AG04450 (cell line): ENCODE results near the gene ZNF804B. TPM values are rescaled to one million over a fixed set of nuclear protein-coding genes. Genes with fewer than 3 reads are reported as not detected.

ENCODE experiments used
- CTCF ChIA-PET: fragments of 300-600, 350-600 bp; formaldehyde crosslinking; extraction: SDS; loops from one replicate; lab custom pipeline; 2022; ENCODE audit warnings: antibody characterized with exemption, inconsistent platforms; lab: Charles Lee
- POLR2A ChIA-PET: fragments of 350-600 bp; formaldehyde crosslinking; extraction: SDS; loops from one replicate; lab custom pipeline; 2021; ENCODE audit warnings: antibody characterized with exemption, inconsistent platforms; lab: Yijun Ruan, JAX
- DNase-seq: peaks from one replicate; pipeline ENCODE4 v3.0.0-alpha.2; 2011; ENCODE audit warnings: low read depth, low spot score
- H3K27ac ChIP-seq: one replicate; pipeline ENCODE4 v1.5.1; 2012; ENCODE audit warnings: low read depth, low read length, control low read depth
- H3K27me3 ChIP-seq: one replicate; pipeline ENCODE4 v1.6.0; 2012; ENCODE audit warnings: low read length; ENCODE audit not compliant: control insufficient read depth, insufficient read depth
- H3K4me3 ChIP-seq: 2 replicates; pipeline ENCODE4 v1.5.1; 2011; ENCODE audit warnings: mild to moderate bottlenecking, low read depth, low read length, control low read depth
- H3K9me3 ChIP-seq: 2 replicates; pipeline ENCODE4 v1.5.1; 2012; ENCODE audit warnings: low read length; ENCODE audit not compliant: control insufficient read depth, insufficient read depth
- polyA plus RNA-seq: library from polyadenylated mRNA; depleted of rRNA; stranded (reverse); fragments of >200 nt; gene quantifications from 2 replicates; pipeline ENCODE4 v1.2.3, GENCODE V29; 2011
- TF ChIP-seq, protein P1 (sequence below): IDR thresholded peaks from 2 replicates; pipeline ENCODE4 v1.5.1; 2011; ENCODE audit warnings: low read depth, low read length, control low read depth, inconsistent platforms

ZNF804B gene
- polyA plus RNA-seq, 1 experiment, result not detected

- DNase-seq, result no peak
- no peak overlapping the region for H3K27ac ChIP-seq
- no peak overlapping the region for H3K4me3 ChIP-seq
- ChIA-PET POLR2A (no interaction called here), CTCF (no interaction called here)
- no peaks in the 10 kb centered on the region for H3K9me3 ChIP-seq
- TF ChIP-seq, protein P1, sequence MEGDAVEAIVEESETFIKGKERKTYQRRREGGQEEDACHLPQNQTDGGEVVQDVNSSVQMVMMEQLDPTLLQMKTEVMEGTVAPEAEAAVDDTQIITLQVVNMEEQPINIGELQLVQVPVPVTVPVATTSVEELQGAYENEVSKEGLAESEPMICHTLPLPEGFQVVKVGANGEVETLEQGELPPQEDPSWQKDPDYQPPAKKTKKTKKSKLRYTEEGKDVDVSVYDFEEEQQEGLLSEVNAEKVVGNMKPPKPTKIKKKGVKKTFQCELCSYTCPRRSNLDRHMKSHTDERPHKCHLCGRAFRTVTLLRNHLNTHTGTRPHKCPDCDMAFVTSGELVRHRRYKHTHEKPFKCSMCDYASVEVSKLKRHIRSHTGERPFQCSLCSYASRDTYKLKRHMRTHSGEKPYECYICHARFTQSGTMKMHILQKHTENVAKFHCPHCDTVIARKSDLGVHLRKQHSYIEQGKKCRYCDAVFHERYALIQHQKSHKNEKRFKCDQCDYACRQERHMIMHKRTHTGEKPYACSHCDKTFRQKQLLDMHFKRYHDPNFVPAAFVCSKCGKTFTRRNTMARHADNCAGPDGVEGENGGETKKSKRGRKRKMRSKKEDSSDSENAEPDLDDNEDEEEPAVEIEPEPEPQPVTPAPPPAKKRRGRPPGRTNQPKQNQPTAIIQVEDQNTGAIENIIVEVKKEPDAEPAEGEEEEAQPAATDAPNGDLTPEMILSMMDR, result no peak
- H3K27me3 ChIP-seq, result no peaks in the 10 kb centered on the region
Measured at GRCh38 chr7:89316584-89317251, 557.2 kb downstream of the ZNF804B start.

DNA sequence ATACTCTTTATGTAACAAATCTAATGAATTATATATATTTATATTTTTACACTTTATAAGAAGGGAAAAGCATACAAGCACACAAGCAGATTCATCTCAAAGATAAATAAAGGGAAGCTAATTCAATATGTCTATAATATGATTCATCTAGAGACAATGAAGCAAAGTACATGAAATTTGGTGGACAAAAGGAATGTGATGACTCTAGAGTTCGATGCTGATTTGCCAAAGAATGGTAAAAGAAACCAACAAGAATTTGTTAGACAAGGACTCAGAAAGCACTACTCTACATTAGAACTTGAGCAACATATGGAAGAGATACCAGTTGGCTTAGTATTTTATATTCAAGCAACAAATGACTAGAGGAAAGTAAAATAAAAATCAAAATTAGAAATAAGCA lies 572.5 kb downstream of the ZNF804B start:
- ChIA-PET CTCF (no interaction called here), POLR2A (no interaction called here)
- TF ChIP-seq, protein P1, result no peak
- Histone ChIP-seq H3K27me3 (no peaks in the 10 kb centered on the region), H3K27ac (no peak overlapping the region), H3K9me3 (peaks cover under 1% of the 10 kb centered on the region; the same call in 1 of the 2 replicates), H3K4me3 (no peak overlapping the region)
- DNase-seq, result no peak

- DNase-seq, result no peak
- ChIA-PET CTCF (no interaction called here), POLR2A (no interaction called here)
- Histone ChIP-seq H3K27ac (no peak overlapping the region), H3K9me3 (no peaks in the 10 kb centered on the region; the same call in 1 of the 2 replicates), H3K4me3 (no peak overlapping the region), H3K27me3 (no peaks in the 10 kb centered on the region)
- TF ChIP-seq, protein P1, result no peak
Measured at GRCh38 chr7:89334797-89335196, 575.3 kb downstream of the ZNF804B start.

- Histone ChIP-seq H3K27ac (no peak overlapping the region), H3K27me3 (no peaks in the 10 kb centered on the region), H3K4me3 (no peak overlapping the region), H3K9me3 (no peaks in the 10 kb centered on the region; the same call in 1 of the 2 replicates)
- POLR2A ChIA-PET, result no interaction called here
- DNase-seq, result no peak
- CTCF ChIA-PET, result no interaction called here
- TF ChIP-seq, protein P1, result no peak
Measured at GRCh38 chr7:89335490-89335889, 576.0 kb downstream of the ZNF804B start.

GRCh38 chr7:89336121-89336520 lies 576.6 kb downstream of the ZNF804B start:
- Histone ChIP-seq H3K9me3 (no peaks in the 10 kb centered on the region; the same call in 1 of the 2 replicates), H3K4me3 (no peak overlapping the region), H3K27ac (no peak overlapping the region), H3K27me3 (no peaks in the 10 kb centered on the region)
- no peak for DNase-seq
- ChIA-PET POLR2A (no interaction called here), CTCF (no interaction called here)
- TF ChIP-seq, protein P1, result no peak
